Measurements from ENCODE around the gene RNF213. TPM values are rescaled to one million over a fixed set of nuclear protein-coding genes. Genes with fewer than 3 reads are reported as not detected.

RNF213 gene
- total RNA-seq, 4 donors from 2014 or later = 113 to 174 (median 159) TPM

DNA sequence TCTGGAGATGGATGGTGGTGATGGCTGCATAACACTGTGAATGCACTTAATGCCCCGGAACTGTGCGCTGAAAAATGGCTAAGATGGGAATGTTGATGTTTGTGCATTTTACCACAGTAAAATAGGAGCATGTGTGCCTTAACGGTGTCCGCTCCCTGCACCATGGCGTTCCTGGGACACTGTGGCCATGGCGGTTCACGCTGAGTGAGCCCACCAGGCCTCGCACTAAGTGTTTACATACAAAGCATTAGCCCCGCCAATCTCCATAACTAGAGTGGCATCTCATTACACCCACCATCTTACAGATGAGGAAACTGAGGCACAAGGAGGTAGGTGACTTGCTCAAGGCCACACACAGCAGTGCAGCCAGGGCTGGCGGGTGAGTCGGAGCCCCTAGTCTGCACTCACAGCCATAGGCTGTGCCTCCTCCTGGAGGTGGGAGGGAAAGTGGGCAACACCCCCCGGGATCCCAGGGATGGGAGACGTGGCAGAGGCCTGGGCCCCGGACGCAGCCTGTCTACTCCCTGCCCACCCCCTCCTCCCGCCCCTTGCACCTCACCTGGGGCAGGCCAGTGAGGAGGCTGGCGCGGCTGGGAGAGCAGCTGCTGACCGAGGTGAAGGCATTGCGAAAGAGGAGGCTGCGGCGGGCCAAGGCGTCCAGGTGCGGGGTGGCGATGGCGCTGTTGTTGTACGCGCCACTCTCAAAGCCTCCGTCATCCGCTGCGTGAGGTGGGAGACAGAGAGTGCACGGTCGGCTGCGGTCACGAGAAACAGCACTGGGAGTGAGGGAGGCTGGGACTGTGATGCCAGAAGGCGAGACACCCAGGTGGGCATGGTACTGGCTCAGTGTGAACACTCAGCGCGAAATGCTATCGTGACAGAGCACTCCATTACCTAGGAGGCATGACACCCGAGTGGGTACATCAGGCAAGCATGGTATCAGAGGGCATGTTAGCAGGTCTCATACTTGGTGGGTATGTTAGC, 43.9 kb upstream of the RNF213 start:
- Histone ChIP-seq H3K27me3 (no peaks in the 10 kb centered on the region), H3K27ac (no peak overlapping the region), H3K9me3 (no peaks in the 10 kb centered on the region), H3K4me1 (peaks cover 3 to 27% (median 19%) of the 10 kb centered on the region in 4 donors), H3K36me3 (peaks cover 0 to 4% (median 0%) of the 10 kb centered on the region in 4 donors), H3K4me3 (no peak overlapping the region)
- TF ChIP-seq EP300 (IDR thresholded peaks at IDR 0.05; ENCODE audit: low read depth) = no peak
- no peak for TF ChIP-seq POLR2A (IDR thresholded peaks at IDR 0.05)
- no peak for TF ChIP-seq POLR2AphosphoS5 (IDR thresholded peaks at IDR 0.05)
- TF ChIP-seq, protein P1, sequence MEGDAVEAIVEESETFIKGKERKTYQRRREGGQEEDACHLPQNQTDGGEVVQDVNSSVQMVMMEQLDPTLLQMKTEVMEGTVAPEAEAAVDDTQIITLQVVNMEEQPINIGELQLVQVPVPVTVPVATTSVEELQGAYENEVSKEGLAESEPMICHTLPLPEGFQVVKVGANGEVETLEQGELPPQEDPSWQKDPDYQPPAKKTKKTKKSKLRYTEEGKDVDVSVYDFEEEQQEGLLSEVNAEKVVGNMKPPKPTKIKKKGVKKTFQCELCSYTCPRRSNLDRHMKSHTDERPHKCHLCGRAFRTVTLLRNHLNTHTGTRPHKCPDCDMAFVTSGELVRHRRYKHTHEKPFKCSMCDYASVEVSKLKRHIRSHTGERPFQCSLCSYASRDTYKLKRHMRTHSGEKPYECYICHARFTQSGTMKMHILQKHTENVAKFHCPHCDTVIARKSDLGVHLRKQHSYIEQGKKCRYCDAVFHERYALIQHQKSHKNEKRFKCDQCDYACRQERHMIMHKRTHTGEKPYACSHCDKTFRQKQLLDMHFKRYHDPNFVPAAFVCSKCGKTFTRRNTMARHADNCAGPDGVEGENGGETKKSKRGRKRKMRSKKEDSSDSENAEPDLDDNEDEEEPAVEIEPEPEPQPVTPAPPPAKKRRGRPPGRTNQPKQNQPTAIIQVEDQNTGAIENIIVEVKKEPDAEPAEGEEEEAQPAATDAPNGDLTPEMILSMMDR (IDR thresholded peaks at IDR 0.05) = no peak
- DNase-seq = no peak
- intact Hi-C loops (cut with DNase I; ENCODE audit: low total_unique reads) (no loop called here), in situ Hi-C loops (cut with MboI; ENCODE audit: low pct_ligation_motif_present in 1 of 4, low pct_unique_long_range_greater_than_20kb in 1 of 4, low sequenced_read_pairs in 3 of 4) (no loop called here)
- 96 to 98% methylated on average over 4 to 40 of the region's 40 CpGs for WGBS, 2 donors (ENCODE audit: low coverage in 1 of 2)

DNA sequence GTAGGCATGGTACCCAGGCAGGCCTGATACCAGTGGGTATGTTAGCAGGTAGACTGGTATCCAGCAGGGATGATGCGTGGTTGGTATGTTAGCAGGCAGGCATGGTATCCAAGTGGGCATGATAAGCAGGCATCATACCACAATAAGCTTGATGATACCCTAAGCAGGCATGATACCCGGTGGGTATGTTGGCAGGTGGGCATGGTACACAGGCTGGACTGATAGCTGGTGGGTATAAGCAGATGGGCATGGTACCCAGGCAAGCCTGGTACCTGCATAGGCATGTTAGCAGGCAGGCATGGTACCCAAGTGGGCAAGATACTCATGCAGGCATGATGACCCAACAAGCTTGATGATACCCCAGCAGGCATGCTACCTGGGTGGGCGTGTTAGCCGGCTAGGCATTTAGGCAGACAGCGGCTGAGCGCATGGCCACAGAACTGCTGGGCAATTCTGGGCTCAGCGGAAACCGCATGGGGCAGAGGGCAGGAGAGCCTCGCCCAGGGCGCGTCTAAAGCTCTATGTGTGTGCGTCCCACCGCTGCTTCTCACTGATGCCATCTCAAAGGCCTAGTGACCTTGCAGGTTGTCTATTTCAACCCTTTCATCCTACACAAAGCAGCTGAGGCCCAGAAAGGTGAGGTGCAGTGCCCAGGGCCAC, 42.8 kb upstream of the RNF213 start:
- TF ChIP-seq, protein P1 (IDR thresholded peaks at IDR 0.05) = no peak
- TF ChIP-seq POLR2A (IDR thresholded peaks at IDR 0.05) = no peak
- TF ChIP-seq EP300 (IDR thresholded peaks at IDR 0.05; ENCODE audit: low read depth) = no peak
- no peak for TF ChIP-seq POLR2AphosphoS5 (IDR thresholded peaks at IDR 0.05)
- in situ Hi-C loops (cut with MboI; ENCODE audit: low pct_ligation_motif_present in 1 of 4, low pct_unique_long_range_greater_than_20kb in 1 of 4, low sequenced_read_pairs in 3 of 4) (no loop called here), intact Hi-C loops (cut with DNase I; ENCODE audit: low total_unique reads) (no loop called here)
- Histone ChIP-seq H3K9me3 (no peaks in the 10 kb centered on the region), H3K27me3 (no peaks in the 10 kb centered on the region), H3K27ac (no peak overlapping the region), H3K4me3 (no peak overlapping the region), H3K4me1 (peaks cover 3 to 27% (median 20%) of the 10 kb centered on the region in 4 donors), H3K36me3 (no peaks in the 10 kb centered on the region)
- no peak for DNase-seq
- WGBS, 2 donors (ENCODE audit: low coverage in 1 of 2) = 94% methylated on average over 13 of the region's 13 CpGs; no CpG with 5 or more reads in 1 of the 2 donors

DNA sequence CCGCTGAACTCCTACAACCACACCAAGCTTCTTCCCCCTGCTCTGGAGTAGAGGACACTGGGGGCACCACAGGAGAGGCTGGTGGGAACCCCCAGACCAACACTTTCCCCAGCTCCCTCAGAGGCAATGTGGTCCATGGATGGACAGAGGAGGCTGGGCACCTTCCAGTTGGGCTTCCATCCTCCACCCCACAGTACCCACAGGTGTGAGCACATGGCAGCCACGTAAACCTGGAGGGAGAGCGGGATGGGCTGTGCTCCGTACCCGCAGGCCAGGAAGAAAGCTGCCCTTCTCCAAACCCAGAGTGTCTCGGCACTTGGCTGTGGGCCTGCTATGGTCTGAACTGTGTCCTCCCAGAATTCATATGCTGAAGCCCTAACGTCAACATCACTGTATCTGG, 42.3 kb upstream of the RNF213 start:
- Histone ChIP-seq H3K36me3 (no peaks in the 10 kb centered on the region), H3K27ac (no peak overlapping the region), H3K4me1 (peaks cover 3 to 27% (median 20%) of the 10 kb centered on the region in 4 donors), H3K9me3 (no peaks in the 10 kb centered on the region), H3K27me3 (no peaks in the 10 kb centered on the region), H3K4me3 (no peak overlapping the region)
- intact Hi-C loops (cut with DNase I; ENCODE audit: low total_unique reads) (no loop called here), in situ Hi-C loops (cut with MboI; ENCODE audit: low pct_ligation_motif_present in 1 of 4, low pct_unique_long_range_greater_than_20kb in 1 of 4, low sequenced_read_pairs in 3 of 4) (no loop called here)
- DNase-seq = no peak
- TF ChIP-seq, protein P1 (IDR thresholded peaks at IDR 0.05) = no peak
- TF ChIP-seq POLR2A (IDR thresholded peaks at IDR 0.05) (no peak), POLR2AphosphoS5 (IDR thresholded peaks at IDR 0.05) (no peak), EP300 (IDR thresholded peaks at IDR 0.05; ENCODE audit: low read depth) (no peak)
- 96% methylated on average over 7 of the region's 7 CpGs; no CpG with 5 or more reads in 1 of the 2 donors for WGBS, 2 donors (ENCODE audit: low coverage in 1 of 2)
